Hepatocyte (in vitro differentiated cells): ENCODE data around the gene GRXCR1. TPM values are rescaled to one million over a fixed set of nuclear protein-coding genes. Genes with fewer than 3 reads are reported as not detected.

Experiments
- DNase-seq: peaks from one replicate; pipeline ENCODE4 v3.0.0-alpha.2; 2016; ENCODE audit warnings: low spot score
- H2AFZ ChIP-seq: fragments of 200-600 bp; sonication (generic); 2 replicates; pipeline ENCODE4 v1.6.0; 2016; ENCODE audit warnings: antibody characterized with exemption, mild to moderate bottlenecking
- H3K27ac ChIP-seq: fragments of 200-600 bp; sonication (generic); 2 replicates; pipeline ENCODE4 v1.5.1; 2016; ENCODE audit warnings: mild to moderate bottlenecking
- H3K27me3 ChIP-seq: fragments of 200-600 bp; sonication (generic); 2 replicates; pipeline ENCODE4 v1.6.1; 2016
- H3K36me3 ChIP-seq: fragments of 200-600 bp; sonication (generic); replicated peaks from 2 replicates; pipeline ENCODE4 v1.5.1; 2016; ENCODE audit warnings: low read depth; ENCODE audit not compliant: insufficient read depth
- H3K4me1 ChIP-seq: fragments of 200-600 bp; sonication (generic); 2 replicates; pipeline ENCODE4 v1.5.1; 2016; ENCODE audit warnings: mild to moderate bottlenecking, moderate library complexity; ENCODE audit not compliant: insufficient read depth
- H3K4me2 ChIP-seq: fragments of 200-600 bp; sonication (generic); 2 replicates; pipeline ENCODE4 v1.6.0; 2016
- H3K4me3 ChIP-seq: fragments of 200-600 bp; sonication (generic); 2 replicates; pipeline ENCODE4 v1.5.1; 2016; ENCODE audit warnings: mild to moderate bottlenecking
- H3K79me2 ChIP-seq: fragments of 200-600 bp; sonication (generic); 2 replicates; pipeline ENCODE4 v1.6.0; 2017; ENCODE audit warnings: mild to moderate bottlenecking
- H3K9me2 ChIP-seq: fragments of 200-600 bp; sonication (generic); replicated peaks from 2 replicates; pipeline ENCODE4 v1.6.0; 2017; ENCODE audit warnings: mild to moderate bottlenecking; ENCODE audit not compliant: insufficient read depth
- H3K9me3 ChIP-seq: fragments of 200-600 bp; sonication (generic); 2 replicates; pipeline ENCODE4 v1.5.1; 2016; ENCODE audit warnings: low read depth, mild to moderate bottlenecking
- H4K20me1 ChIP-seq: fragments of 200-600 bp; sonication (generic); 2 replicates; pipeline ENCODE4 v1.6.0; 2016; ENCODE audit warnings: mild to moderate bottlenecking; ENCODE audit not compliant: insufficient read depth, poor library complexity, severe bottlenecking
- CTCF ChIP-seq: fragments of 200-600 bp; sonication (generic); IDR thresholded peaks from 2 replicates; pipeline ENCODE4 v1.5.1; 2016; ENCODE audit warnings: antibody characterized with exemption, mild to moderate bottlenecking; ENCODE audit not compliant: poor library complexity
- EZH2 ChIP-seq: fragments of 200-600 bp; sonication (generic); IDR thresholded peaks from 2 replicates; pipeline ENCODE4 v1.6.1; 2016; ENCODE audit warnings: antibody characterized with exemption, mild to moderate bottlenecking, borderline replicate concordance
- EZH2phosphoT487 ChIP-seq: fragments of 200-600 bp; sonication (generic); IDR thresholded peaks from one replicate; pipeline ENCODE4 v1.6.1; 2018; ENCODE audit warnings: antibody characterized with exemption, mild to moderate bottlenecking, low read depth, moderate library complexity; ENCODE audit not compliant: unreplicated experiment, severe bottlenecking
- WGBS: methylation state at CpG from one replicate; pipeline ENCODE4 v1.1.6; 2016; ENCODE audit warnings: low lambda C conversion rate; ENCODE audit errors: missing lambda C conversion rate; 5-methylcytosine and 5-hydroxymethylcytosine counted together
- polyA plus RNA-seq: library from polyadenylated mRNA; unstranded; fragments of >200 nt; fragmentation: Nextera tagmentation; extraction: Ambion mirVana; gene quantifications from 2 replicates; pipeline ENCODE4 v1.2.1, GENCODE V29; 2016
- total RNA-seq: library from RNA; depleted of rRNA; stranded (reverse); fragments of >200 nt; gene quantifications from 2 replicates; pipeline ENCODE4 v1.2.3, GENCODE V29; 2014

The GRXCR1 gene
- total and polyA plus RNA-seq, 2 experiments from 2014 or later, result not detected

GRCh38 chr4:42914937-42915336 lies 22.4 kb downstream of the GRXCR1 start:
- Histone ChIP-seq H3K9me3 (no peaks in the 10 kb centered on the region), H3K27ac (no peak overlapping the region), H3K36me3 (no peaks in the 10 kb centered on the region), H4K20me1 (no peaks in the 10 kb centered on the region), H3K9me2 (no peaks in the 10 kb centered on the region), H3K4me2 (no peak overlapping the region), H3K4me3 (no peak overlapping the region), H3K4me1 (no peaks in the 10 kb centered on the region), H2AFZ (no peak overlapping the region), H3K27me3 (no peaks in the 10 kb centered on the region), H3K79me2 (no peaks in the 10 kb centered on the region)
- WGBS, result 93% methylated on average over 4 of the region's 4 CpGs
- TF ChIP-seq EZH2, result no peak
- no peak for TF ChIP-seq EZH2phosphoT487
- TF ChIP-seq CTCF, result no peak
- DNase-seq, result no peak

GRCh38 chr4:42915484-42915883 lies 23.0 kb downstream of the GRXCR1 start:
- Histone ChIP-seq H3K36me3 (no peaks in the 10 kb centered on the region), H3K9me3 (no peaks in the 10 kb centered on the region), H3K27me3 (no peaks in the 10 kb centered on the region), H3K79me2 (no peaks in the 10 kb centered on the region), H4K20me1 (no peaks in the 10 kb centered on the region), H2AFZ (no peak overlapping the region), H3K4me1 (no peaks in the 10 kb centered on the region), H3K4me2 (no peak overlapping the region), H3K9me2 (no peaks in the 10 kb centered on the region), H3K4me3 (no peak overlapping the region), H3K27ac (no peak overlapping the region)
- DNase-seq, result no peak
- 38% methylated on average over 1 of the region's 1 CpG for WGBS
- TF ChIP-seq EZH2, result no peak
- TF ChIP-seq CTCF, result no peak
- TF ChIP-seq EZH2phosphoT487, result no peak

GRCh38 chr4:42917296-42917695 lies 24.8 kb downstream of the GRXCR1 start:
- no peaks in the 10 kb centered on the region for H3K9me3 ChIP-seq
- DNase-seq, result no peak
- no peaks in the 10 kb centered on the region for H4K20me1 ChIP-seq
- H3K4me3 ChIP-seq, result no peak overlapping the region
- H3K27ac ChIP-seq, result no peak overlapping the region
- H3K4me1 ChIP-seq, result no peaks in the 10 kb centered on the region
- H3K79me2 ChIP-seq, result no peaks in the 10 kb centered on the region
- no peaks in the 10 kb centered on the region for H3K27me3 ChIP-seq
- H3K4me2 ChIP-seq, result no peak overlapping the region
- TF ChIP-seq CTCF, result no peak
- TF ChIP-seq EZH2, result no peak
- no peak for TF ChIP-seq EZH2phosphoT487
- 86% methylated on average over 2 of the region's 2 CpGs for WGBS
- no peaks in the 10 kb centered on the region for H3K36me3 ChIP-seq
- H2AFZ ChIP-seq, result no peak overlapping the region
- H3K9me2 ChIP-seq, result no peaks in the 10 kb centered on the region

- Histone ChIP-seq H2AFZ (no peak overlapping the region), H3K79me2 (no peaks in the 10 kb centered on the region), H3K4me2 (no peak overlapping the region), H3K27ac (no peak overlapping the region), H4K20me1 (no peaks in the 10 kb centered on the region), H3K9me3 (no peaks in the 10 kb centered on the region), H3K36me3 (no peaks in the 10 kb centered on the region), H3K4me1 (no peaks in the 10 kb centered on the region), H3K9me2 (no peaks in the 10 kb centered on the region), H3K4me3 (no peak overlapping the region), H3K27me3 (no peaks in the 10 kb centered on the region)
- no peak for TF ChIP-seq CTCF
- TF ChIP-seq EZH2phosphoT487, result no peak
- no peak for TF ChIP-seq EZH2
- no peak for DNase-seq
These were observed 30.9 kb downstream of the GRXCR1 start for GRCh38 chr4:42923431-42923830.
